Measurements from ENCODE around the gene CCNY.

DNA sequence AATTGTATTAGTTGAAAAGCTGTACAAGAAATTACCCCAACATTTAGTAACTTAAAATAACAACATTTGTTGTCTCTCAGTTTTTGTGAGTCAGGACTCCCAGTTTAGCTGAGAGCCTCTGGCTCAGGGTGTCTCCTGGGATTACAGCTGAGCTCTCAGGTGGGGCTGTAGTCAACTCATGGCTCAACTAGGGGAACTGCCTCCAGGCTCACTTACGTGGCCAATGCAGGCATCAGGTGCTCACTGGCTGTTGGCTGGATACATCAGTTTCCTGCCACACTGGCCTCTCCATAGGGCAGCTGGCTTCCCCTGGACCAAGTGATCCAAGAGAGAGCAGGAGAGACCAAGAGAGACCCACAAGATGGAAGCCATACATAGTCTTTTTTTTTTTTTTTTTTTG, 17.5 kb downstream of the CCNY start:
- TF ChIP-seq POLR2A (IDR thresholded peaks at IDR 0.05; ENCODE audit: low read depth, low read length) = no peak
- no peak for TF ChIP-seq POLR2AphosphoS5 (IDR thresholded peaks at IDR 0.05; ENCODE audit: low read depth, low read length)
- no peak for TF ChIP-seq TAF1 (IDR thresholded peaks at IDR 0.05; ENCODE audit: low read depth, low read length)
- TF ChIP-seq PAX5 (IDR thresholded peaks at IDR 0.05; ENCODE audit: insufficient read depth, low read length, severe bottlenecking) = no peak
- peak; percentile 44 for TF ChIP-seq SPI1 (IDR thresholded peaks at IDR 0.05; ENCODE audit: low read depth, low read length)

Data from GM12891 (cell line).